ENCODE measurements around the gene PTPRR.

DNA sequence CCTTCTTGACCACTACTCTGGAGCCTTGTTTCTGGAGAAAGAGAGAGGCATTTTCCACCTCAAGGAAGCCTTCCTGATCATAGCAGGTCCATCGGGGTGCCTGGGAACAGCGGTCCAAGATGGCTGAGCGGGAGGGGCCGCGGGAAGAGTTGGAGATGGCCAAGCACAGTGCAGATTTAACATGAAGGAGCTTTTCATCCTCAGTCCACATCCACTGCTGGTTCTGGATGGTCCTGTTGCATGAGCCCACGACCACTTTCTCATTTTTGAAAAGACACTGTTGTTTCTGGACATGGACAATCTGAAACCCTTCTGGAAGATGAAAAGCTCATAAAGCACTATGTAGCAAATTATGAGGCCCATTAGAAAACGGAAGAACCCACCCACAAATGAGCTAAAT, 284.8 kb downstream of the PTPRR start:
- TF ChIP-seq, protein P1, sequence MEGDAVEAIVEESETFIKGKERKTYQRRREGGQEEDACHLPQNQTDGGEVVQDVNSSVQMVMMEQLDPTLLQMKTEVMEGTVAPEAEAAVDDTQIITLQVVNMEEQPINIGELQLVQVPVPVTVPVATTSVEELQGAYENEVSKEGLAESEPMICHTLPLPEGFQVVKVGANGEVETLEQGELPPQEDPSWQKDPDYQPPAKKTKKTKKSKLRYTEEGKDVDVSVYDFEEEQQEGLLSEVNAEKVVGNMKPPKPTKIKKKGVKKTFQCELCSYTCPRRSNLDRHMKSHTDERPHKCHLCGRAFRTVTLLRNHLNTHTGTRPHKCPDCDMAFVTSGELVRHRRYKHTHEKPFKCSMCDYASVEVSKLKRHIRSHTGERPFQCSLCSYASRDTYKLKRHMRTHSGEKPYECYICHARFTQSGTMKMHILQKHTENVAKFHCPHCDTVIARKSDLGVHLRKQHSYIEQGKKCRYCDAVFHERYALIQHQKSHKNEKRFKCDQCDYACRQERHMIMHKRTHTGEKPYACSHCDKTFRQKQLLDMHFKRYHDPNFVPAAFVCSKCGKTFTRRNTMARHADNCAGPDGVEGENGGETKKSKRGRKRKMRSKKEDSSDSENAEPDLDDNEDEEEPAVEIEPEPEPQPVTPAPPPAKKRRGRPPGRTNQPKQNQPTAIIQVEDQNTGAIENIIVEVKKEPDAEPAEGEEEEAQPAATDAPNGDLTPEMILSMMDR (IDR thresholded peaks at IDR 0.05), result no peak
- TF ChIP-seq POLR2A (IDR thresholded peaks at IDR 0.05; ENCODE audit: low read depth), result no peak

Measured in esophagus muscularis mucosa (tissue), 3 donors.